ENCODE data around the gene ABL1. TPM values are rescaled to one million over a fixed set of nuclear protein-coding genes. Genes with fewer than 3 reads are reported as not detected.
A peak's percentile ranks its signal among the peaks of the same experiment; 100 is the strongest.

The ABL1 gene
- total RNA-seq, 1 donor from 2014 or later, result 118 TPM

- Mint-ChIP-seq H3K36me3 (ENCODE audit: unreplicated experiment) (no peaks in the 10 kb centered on the region), H3K9me3 (ENCODE audit: unreplicated experiment) (peaks cover 10% of the 10 kb centered on the region), H3K27ac (ENCODE audit: unreplicated experiment) (no peak overlapping the region), H3K4me1 (ENCODE audit: low read depth, unreplicated experiment) (peaks cover 18% of the 10 kb centered on the region), H3K27me3 (ENCODE audit: unreplicated experiment) (peaks cover 12% of the 10 kb centered on the region), H3K4me3 (ENCODE audit: unreplicated experiment) (no peak overlapping the region)
- no peak for TF ChIP-seq CTCF (IDR thresholded peaks at IDR 0.05; ENCODE audit: partially characterized antibody, unreplicated experiment)
- DNase-seq, result no peak
These were observed 95.8 kb downstream of the ABL1 start for GRCh38 chr9:130930804-130931349.

- H3K4me3 Mint-ChIP-seq (ENCODE audit: unreplicated experiment), result no peak overlapping the region
- H3K27ac Mint-ChIP-seq (ENCODE audit: unreplicated experiment), result peak overlapping the region; percentile 81
- H3K27me3 Mint-ChIP-seq (ENCODE audit: unreplicated experiment), result peaks cover 12% of the 10 kb centered on the region
These were observed 96.6 kb downstream of the ABL1 start for GRCh38 chr9:130931508-130932254.

DNA sequence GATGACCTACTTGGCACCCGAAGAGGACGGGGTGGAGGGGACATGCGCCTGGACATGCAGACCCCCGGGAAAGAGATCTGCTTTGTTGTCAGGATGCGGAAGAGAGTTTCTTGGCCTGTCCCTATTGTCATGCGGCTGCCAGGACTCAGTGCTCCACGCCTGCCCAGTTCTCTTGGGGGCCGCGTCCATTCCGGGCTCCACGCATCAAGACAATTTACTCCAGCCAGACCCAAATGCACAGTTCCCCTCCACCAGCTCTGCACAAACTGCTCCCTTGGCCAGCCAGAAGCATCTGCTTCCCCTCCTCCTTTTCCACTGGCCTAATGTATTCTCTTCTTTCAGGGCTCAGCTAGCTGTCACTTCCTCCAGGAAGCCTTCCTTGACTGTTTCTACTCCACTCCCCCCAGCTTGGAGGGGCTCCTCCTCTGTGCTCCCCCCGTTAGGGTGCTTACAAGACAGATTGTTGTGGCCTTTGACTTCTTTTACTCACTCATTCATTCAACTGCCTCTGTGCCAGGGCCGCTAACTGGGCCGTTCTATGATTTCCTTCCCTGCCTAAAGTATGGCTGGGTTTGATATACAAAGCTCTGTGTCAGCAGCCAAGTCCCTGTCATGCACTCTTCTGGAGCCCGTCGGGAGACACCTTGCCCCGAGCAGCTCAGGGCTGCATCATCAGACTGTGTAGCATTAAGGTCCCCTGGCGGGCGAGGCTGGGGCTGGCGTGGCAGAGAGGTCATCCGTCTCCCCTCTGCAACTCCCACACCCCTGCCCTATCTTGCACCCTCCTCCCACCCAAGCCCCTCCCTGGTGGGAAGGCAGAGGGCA, 97.4 kb downstream of the ABL1 start:
- Mint-ChIP-seq H3K36me3 (ENCODE audit: unreplicated experiment) (no peaks in the 10 kb centered on the region), H3K27ac (ENCODE audit: unreplicated experiment) (peak overlapping the region; percentile 81), H3K27me3 (ENCODE audit: unreplicated experiment) (peaks cover 19% of the 10 kb centered on the region), H3K4me3 (ENCODE audit: unreplicated experiment) (no peak overlapping the region), H3K4me1 (ENCODE audit: low read depth, unreplicated experiment) (peaks cover 22% of the 10 kb centered on the region), H3K9me3 (ENCODE audit: unreplicated experiment) (peaks cover 12% of the 10 kb centered on the region)
- no peak for DNase-seq
- TF ChIP-seq CTCF (IDR thresholded peaks at IDR 0.05; ENCODE audit: partially characterized antibody, unreplicated experiment), result no peak

More at GRCh38 chr9:130931508-130932254, 96.6 kb downstream of the ABL1 start:
- Mint-ChIP-seq H3K4me1 (ENCODE audit: low read depth, unreplicated experiment) (peaks cover 20% of the 10 kb centered on the region), H3K9me3 (ENCODE audit: unreplicated experiment) (peaks cover 10% of the 10 kb centered on the region), H3K36me3 (ENCODE audit: unreplicated experiment) (no peaks in the 10 kb centered on the region)
- TF ChIP-seq CTCF (IDR thresholded peaks at IDR 0.05; ENCODE audit: partially characterized antibody, unreplicated experiment), result no peak
- DNase-seq, result no peak

- no peak overlapping the region for H3K27ac Mint-ChIP-seq (ENCODE audit: unreplicated experiment)
- H3K4me1 Mint-ChIP-seq (ENCODE audit: low read depth, unreplicated experiment), result peaks cover 24% of the 10 kb centered on the region
- no peak overlapping the region for H3K4me3 Mint-ChIP-seq (ENCODE audit: unreplicated experiment)
- H3K27me3 Mint-ChIP-seq (ENCODE audit: unreplicated experiment), result peaks cover 16% of the 10 kb centered on the region
- H3K36me3 Mint-ChIP-seq (ENCODE audit: unreplicated experiment), result no peaks in the 10 kb centered on the region
- TF ChIP-seq CTCF (IDR thresholded peaks at IDR 0.05; ENCODE audit: partially characterized antibody, unreplicated experiment), result no peak
- H3K9me3 Mint-ChIP-seq (ENCODE audit: unreplicated experiment), result peaks cover 12% of the 10 kb centered on the region
- DNase-seq, result no peak
These were observed 98.3 kb downstream of the ABL1 start for GRCh38 chr9:130933114-130934046.

All from glutamatergic neuron (in vitro differentiated cells).